ENCODE measurements around the gene CLEC20A. TPM values are rescaled to one million over a fixed set of nuclear protein-coding genes. Genes with fewer than 3 reads are reported as not detected.

Gene CLEC20A
- polyA plus RNA-seq, 1 donor from 2014 or later = 1.8 TPM

DNA sequence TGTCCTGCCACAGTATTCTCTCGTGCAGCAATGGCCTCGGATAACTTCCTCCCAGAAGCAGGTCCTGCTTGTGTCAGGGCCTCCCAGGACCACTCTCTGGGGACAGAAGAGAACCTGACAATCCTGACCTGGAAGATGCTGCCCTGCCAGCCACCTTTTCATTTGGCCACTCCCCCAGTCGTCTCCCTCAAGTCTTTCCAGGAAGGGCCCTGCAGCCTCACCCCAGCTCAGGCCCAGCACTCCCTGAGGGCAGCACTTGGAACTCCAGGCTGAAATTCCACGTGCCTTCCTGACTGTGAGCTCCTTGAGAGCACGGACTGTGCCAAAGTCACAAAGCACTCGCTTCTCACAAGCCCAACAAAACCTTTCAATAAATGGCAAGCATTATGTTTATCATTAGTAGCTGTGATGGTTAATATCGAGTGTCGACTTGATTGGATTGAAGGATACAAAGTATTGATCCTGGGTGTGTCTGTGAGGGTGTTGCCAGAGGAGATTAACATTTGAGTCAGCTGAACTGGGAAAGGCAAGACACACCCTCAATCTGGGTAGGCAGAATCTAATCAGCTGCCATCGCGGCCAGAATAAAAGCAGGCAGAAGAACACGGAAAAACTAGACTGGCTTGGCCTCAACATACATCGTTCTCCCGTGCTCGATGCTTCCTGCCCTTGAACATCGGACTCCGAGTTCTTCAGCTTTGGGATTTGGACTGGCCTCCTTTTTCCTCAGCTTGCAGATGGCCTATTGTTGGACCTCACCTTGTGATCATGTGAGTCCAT, 2.3 kb upstream of the CLEC20A start:
- Mint-ChIP-seq H3K4me3 (no peak overlapping the region), H3K27ac (no peak overlapping the region), H3K27me3 (peaks cover 7% of the 10 kb centered on the region), H3K9me3 (no peaks in the 10 kb centered on the region), H3K4me1 (no peaks in the 10 kb centered on the region), H3K36me3 (no peaks in the 10 kb centered on the region)

DNA sequence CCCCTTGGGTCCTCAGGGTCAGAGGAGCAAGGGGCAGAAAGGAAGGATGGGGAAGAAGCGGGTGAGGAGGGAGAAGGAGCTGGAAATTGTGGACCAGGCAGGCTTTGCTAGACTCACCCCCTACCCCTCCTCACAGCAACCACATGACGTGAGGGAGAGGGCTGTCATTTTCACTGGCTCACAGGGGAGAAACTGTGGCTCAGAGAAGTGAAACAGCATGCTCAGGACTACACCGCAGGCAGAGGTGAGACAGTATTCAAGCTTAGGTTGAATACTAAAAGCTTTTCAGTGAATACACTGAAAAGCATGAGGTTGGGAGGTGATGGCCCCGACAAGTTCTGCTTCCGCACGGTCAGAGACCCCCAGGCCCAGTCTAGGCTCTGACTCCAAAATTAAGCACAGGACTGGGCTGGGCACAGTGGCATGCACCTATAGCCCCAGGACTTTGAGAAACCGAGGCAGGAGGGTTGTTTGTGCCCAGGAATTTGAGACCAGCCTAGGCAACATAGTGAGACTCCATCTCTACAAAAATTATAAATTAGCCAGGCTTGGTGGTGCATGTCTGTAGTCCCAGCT, 1.2 kb upstream of the CLEC20A start:
- Mint-ChIP-seq H3K9me3 (no peaks in the 10 kb centered on the region), H3K4me1 (no peaks in the 10 kb centered on the region), H3K36me3 (peaks cover 1% of the 10 kb centered on the region), H3K27me3 (peaks cover 3% of the 10 kb centered on the region), H3K4me3 (no peak overlapping the region), H3K27ac (no peak overlapping the region)

DNA sequence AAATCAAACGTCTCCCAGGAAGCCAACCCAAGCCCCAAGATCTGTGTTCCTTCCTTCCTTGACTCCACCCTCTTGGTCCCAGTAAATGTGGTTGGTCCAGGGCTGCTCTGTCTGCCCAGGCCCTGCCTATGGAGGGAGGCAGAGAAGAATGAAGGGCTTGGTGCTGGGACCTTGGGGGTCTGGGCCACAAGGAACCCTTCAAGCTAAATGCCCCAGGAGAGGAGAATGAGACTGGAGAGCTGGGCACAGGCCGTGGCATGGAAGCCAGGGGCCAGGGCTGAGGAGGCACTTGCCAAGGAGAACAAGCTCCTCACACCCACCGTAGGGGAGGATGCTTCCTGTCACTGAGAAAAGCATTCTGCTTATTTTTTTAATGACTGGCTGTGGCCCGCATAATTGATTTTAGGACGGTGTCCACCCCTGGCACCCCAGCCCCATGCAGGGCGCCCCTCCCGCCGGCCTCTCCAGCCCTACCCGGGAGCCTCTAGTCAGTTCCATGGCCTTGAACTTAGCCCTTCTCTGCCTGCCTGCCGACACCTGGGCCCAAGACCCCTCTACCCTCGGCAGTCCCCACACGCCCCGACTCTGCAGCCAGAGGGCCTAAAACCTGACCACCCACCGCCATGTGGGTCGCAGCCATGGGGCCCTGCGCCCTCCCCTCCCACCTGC, 889 bp downstream of the CLEC20A start:
- no peak overlapping the region for H3K27ac Mint-ChIP-seq
- no peak overlapping the region for H3K4me3 Mint-ChIP-seq
- no peaks in the 10 kb centered on the region for H3K9me3 Mint-ChIP-seq
- peaks cover 1% of the 10 kb centered on the region for H3K36me3 Mint-ChIP-seq
- peaks cover 2% of the 10 kb centered on the region for H3K27me3 Mint-ChIP-seq
- H3K4me1 Mint-ChIP-seq = no peaks in the 10 kb centered on the region

DNA sequence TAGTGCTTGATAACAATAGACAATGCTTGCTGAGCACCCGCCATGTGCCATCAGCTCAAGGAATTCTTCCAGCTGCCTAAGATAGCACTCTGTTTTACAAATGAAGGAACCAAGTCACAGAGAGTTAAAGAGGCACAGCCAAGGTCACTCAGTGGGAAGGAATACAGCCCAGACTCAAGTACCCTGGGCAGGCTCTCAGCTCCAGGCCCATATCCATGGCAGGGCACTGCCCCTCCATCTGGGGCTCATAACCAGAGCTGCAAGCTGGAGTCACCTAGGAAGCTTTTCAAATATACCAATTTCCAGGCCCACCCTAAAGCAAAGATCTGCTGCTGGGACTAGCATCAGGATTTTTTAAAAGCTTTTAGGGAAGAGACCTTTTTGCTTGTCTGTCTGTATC, 1.6 kb downstream of the CLEC20A start:
- Mint-ChIP-seq H3K27me3 (peaks cover 2% of the 10 kb centered on the region), H3K4me3 (no peak overlapping the region), H3K36me3 (peaks cover 1% of the 10 kb centered on the region), H3K4me1 (no peaks in the 10 kb centered on the region), H3K9me3 (no peaks in the 10 kb centered on the region), H3K27ac (no peak overlapping the region)

DNA sequence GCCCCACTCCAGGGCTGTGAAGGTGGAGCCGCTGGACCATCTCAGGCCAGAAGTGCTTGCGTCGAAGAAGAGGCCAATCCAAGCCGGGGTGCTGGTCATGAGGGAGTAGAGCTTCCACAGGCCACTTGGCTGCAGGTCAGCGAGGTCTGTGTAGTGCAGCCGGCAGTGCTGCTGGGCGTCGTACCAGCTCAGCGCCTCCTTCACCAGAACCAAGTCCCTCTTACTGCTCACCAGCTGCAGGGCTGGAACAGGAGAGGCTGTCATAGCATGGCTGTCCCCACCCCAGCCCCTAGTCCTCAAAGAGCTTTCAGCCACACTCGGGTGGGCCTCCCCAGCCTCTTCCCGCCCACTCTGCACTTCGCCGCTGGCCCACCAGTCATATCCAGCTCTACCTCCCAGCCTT, 2.2 kb downstream of the CLEC20A start:
- Mint-ChIP-seq H3K9me3 (no peaks in the 10 kb centered on the region), H3K27ac (no peak overlapping the region), H3K36me3 (peaks cover 1% of the 10 kb centered on the region), H3K4me3 (no peak overlapping the region), H3K27me3 (peaks cover 2% of the 10 kb centered on the region), H3K4me1 (no peaks in the 10 kb centered on the region)

DNA sequence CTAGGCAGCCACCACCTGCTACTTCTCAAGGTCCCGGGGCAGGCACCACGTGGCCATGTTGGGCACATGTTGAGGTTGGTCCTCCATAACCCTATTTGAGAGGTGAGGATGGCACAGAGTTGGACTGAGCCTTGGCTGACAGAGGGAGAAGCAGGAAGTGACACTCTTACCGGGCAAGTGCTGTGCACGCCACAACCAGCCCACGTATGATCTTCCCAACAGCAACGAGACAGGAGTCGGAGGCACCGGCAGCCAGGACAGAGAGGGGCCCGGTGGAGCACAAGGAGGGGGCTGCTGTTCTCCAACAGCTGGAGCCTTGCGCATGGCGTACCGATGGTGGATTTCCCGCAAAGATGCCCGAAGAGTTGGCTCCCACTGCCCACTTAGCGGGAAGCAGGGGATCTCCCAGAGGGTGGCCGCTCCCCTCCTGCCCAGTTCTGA, 3.4 kb downstream of the CLEC20A start:
- peaks cover 3% of the 10 kb centered on the region for H3K36me3 Mint-ChIP-seq
- no peaks in the 10 kb centered on the region for H3K9me3 Mint-ChIP-seq
- no peaks in the 10 kb centered on the region for H3K4me1 Mint-ChIP-seq
- no peak overlapping the region for H3K27ac Mint-ChIP-seq
- peaks cover 4% of the 10 kb centered on the region for H3K27me3 Mint-ChIP-seq
- no peak overlapping the region for H3K4me3 Mint-ChIP-seq

DNA sequence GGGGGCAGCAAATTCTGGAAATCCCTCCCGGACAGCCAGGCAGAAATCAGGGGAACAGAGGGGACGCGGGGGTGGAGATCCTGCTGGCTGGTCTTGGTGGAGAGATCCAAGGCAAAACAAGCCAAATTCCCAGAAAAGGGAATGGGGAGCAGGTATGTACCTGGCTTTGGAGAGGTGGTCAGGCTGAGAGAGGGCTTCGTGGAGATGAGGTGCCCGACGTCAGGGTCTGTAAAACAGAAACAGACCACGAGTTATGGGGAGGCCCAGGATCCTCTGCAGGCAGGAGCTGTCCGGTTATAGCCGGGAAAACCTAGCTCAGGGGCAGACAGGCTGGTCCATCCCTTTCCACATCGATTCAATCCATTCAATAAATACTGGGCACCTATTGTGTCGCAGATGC, 4.4 kb downstream of the CLEC20A start:
- H3K27me3 Mint-ChIP-seq = peaks cover 4% of the 10 kb centered on the region
- no peak overlapping the region for H3K4me3 Mint-ChIP-seq
- H3K27ac Mint-ChIP-seq = no peak overlapping the region
- H3K36me3 Mint-ChIP-seq = peaks cover 3% of the 10 kb centered on the region
- peaks cover 0 to 3% (median 0%) of the 10 kb centered on the region in 3 donors for H3K4me1 Mint-ChIP-seq
- H3K9me3 Mint-ChIP-seq = no peaks in the 10 kb centered on the region

DNA sequence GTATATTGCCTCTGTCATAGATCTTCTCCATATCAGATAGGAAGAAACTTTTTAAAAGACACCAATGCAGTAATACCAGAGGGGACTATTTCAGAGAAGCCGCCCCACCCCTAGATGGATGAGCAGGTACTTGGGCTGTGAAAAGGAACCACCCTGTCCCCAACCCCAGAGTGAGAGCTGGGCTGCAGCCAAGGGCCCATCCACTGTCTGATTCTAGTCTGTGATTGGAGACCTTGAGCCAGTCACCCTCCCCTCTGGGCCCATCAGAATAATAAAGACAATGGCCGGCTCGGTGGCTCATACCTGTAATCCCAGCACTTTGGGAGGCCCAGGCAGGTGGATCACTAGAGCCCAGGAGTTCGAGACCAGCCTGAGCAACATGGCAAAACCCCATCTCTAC, 5.0 kb downstream of the CLEC20A start:
- Mint-ChIP-seq H3K4me3 (no peak overlapping the region), H3K36me3 (peaks cover 3% of the 10 kb centered on the region), H3K27ac (no peak overlapping the region), H3K27me3 (peaks cover 4% of the 10 kb centered on the region), H3K4me1 (peaks cover 0 to 5% (median 3%) of the 10 kb centered on the region in 3 donors), H3K9me3 (no peaks in the 10 kb centered on the region)

DNA sequence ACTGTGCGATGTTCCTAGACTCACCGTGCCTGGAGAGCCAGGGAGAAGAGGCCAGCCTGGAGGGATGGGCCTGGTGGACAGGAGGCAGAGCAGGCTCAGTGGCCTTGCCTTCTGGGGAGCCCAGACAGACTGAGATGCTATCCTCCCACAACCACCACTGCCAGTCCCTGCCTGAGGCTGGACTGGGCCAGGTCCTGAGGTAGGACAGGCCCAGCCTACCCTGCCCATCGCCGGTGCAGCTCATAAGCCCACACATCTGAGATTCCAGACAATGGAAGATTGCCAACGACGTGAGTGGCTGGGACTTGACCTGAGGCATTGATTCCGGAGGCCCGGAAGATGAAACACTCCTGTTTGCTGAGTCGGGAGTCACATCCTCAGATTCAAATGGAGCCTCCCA, 5.8 kb downstream of the CLEC20A start:
- H3K27me3 Mint-ChIP-seq = peaks cover 4% of the 10 kb centered on the region
- H3K9me3 Mint-ChIP-seq = no peaks in the 10 kb centered on the region
- H3K4me3 Mint-ChIP-seq = no peak overlapping the region
- H3K27ac Mint-ChIP-seq = no peak overlapping the region
- peaks cover 3% of the 10 kb centered on the region for H3K36me3 Mint-ChIP-seq
- peaks cover 0 to 5% (median 4%) of the 10 kb centered on the region in 3 donors for H3K4me1 Mint-ChIP-seq

DNA sequence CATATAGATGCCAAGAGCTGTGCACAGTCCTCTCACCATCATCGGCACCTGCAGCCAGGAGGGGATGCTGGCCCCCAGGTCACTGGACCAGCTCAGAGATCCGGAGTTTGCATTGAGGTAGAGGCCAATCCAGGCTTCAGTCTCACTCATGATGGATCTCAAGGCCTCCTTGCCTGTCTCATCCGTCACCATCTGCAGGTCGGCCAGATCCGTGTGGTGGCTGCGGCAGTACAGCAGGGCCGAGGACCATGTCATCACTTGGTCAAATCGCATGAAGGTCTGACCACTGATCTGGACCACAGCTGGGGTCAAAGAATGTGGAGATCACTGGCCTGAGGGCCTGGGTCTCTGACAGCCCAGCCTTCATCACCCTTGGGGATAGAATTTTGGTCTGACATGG, 6.6 kb downstream of the CLEC20A start:
- peaks cover 3% of the 10 kb centered on the region for H3K36me3 Mint-ChIP-seq
- H3K27ac Mint-ChIP-seq = no peak overlapping the region
- H3K9me3 Mint-ChIP-seq = no peaks in the 10 kb centered on the region
- no peak overlapping the region for H3K4me3 Mint-ChIP-seq
- H3K27me3 Mint-ChIP-seq = peaks cover 2% of the 10 kb centered on the region
- H3K4me1 Mint-ChIP-seq = peaks cover 7 to 13% (median 10%) of the 10 kb centered on the region in 3 donors

DNA sequence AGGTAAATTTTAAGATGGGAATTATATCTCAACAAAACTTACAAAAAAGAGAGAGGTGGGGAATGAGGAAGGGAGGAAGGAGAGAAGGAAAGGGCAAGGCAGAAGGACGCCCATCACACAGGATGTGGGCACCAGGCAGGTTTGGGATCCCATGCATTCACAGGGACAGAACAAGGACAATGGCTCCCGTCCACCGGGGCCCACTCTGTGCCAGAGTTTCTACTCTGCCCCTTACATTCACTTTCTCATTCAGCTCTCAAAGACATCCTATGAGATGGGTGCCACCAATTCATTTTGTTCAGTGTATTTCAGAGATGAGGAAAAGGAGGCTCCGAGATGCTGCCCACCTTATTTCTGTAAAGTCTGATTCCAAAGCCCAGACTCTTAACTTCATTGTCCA, 7.4 kb downstream of the CLEC20A start:
- H3K27ac Mint-ChIP-seq = no peak overlapping the region
- peaks cover 7 to 18% (median 10%) of the 10 kb centered on the region in 3 donors for H3K4me1 Mint-ChIP-seq
- no peaks in the 10 kb centered on the region for H3K9me3 Mint-ChIP-seq
- peaks cover 2% of the 10 kb centered on the region for H3K27me3 Mint-ChIP-seq
- no peak overlapping the region for H3K4me3 Mint-ChIP-seq
- H3K36me3 Mint-ChIP-seq = peaks cover 3% of the 10 kb centered on the region

DNA sequence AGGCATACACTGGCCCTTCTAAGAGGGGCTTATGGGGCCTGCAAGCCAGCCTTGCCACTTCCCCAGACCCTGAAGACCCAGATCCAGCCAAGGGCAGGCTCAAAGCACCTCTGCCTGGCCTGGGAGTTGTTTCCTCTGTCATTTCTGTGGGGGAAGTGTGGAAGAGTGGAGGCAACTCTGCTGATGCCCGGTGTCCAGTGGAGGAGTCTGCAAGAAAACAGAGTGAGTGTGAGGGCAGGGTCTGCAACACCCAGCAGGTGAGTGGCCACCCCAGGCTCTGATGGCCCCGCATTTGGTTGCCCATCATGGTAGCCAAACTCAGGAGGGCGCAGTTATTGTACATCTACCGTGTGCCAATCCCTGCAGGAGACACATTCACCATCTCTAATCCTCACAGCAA, 8.4 kb downstream of the CLEC20A start:
- Mint-ChIP-seq H3K36me3 (peaks cover 5% of the 10 kb centered on the region), H3K4me3 (peak overlapping the region in 1 of 4 donors; percentile 30), H3K9me3 (no peaks in the 10 kb centered on the region), H3K27me3 (peaks cover 3% of the 10 kb centered on the region), H3K27ac (peak overlapping the region in 1 of 3 donors; percentile 70), H3K4me1 (peaks cover 7 to 18% (median 10%) of the 10 kb centered on the region in 3 donors)

DNA sequence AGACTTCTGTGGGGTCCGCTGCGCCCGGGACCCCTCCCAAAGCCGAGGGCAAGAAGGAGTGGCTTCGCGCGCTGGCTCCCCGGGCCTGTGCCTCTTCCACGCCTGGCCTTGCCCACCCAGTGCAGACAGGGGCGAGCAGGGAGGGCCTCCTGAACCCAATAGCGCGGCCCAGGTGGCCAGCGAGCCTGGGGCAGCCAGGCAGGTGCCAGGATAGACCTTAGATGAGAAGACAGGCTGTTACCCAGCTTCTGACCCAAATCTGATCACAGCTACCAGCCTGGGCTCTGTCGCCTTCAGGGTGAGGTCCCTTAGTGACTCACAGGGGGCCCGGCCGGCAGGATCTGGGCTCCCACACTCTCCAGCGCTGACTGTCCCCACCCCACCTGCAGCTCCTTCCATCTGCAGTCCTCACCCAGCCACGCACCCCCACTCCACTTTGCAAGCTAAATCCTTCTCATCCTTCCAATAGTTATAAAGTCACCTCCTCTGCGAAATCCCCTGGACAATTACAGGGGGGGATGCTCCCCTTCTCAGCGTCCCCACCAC, 9.6 kb downstream of the CLEC20A start:
- Mint-ChIP-seq H3K9me3 (no peaks in the 10 kb centered on the region), H3K4me1 (peaks cover 7 to 18% (median 10%) of the 10 kb centered on the region in 3 donors), H3K4me3 (peak overlapping the region; percentile 37 to 88 (median 68)), H3K27me3 (peaks cover 3% of the 10 kb centered on the region), H3K27ac (peak overlapping the region; percentile 64 to 97 (median 70)), H3K36me3 (peaks cover 4% of the 10 kb centered on the region)

DNA sequence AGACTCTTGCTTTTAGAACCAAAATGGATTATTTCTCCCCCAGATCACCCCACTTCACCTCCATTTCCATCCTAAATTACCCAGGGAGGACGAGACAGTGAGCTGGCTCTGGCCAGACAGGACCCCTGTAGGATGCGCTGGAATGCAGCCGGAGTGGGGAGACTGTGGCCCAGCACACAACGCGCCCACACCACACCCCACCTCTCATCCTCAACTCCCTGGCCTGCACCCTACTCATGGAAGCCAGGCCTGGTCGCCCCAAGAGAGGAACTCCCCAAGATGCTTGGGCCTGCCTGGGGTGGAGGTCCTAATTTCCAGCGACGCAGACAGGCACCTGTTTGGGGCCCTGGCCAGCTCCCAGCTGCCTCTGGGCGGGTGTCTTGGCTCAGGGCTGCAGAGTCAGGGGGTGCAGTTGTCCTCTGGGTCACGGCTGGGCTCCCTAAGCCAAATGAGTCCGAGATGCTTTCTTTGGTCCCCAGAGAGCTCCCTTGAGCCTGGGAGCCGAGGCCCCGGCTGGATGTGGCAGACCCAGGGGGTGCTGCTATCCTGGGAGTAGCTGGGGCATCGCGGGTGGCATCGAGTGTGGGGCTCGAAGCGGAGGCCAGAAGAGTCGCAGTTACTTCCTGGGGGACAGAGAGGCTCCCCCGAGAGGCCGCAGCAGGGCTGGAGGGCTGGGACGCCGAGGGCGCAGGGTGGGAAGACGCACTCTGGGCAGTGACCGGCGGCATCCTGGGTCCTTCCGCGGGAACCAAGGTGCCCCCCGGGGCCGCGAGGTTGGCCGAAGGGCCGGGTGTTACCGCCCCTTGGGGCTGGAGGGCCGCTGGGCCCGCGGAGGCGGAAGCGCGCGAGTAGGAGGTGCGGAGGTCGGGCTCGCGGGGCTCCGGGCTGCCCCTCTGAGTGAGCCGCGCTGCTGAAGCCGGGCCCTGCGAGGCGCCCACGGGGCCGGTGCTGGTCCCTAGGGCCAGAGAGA, 10.4 kb downstream of the CLEC20A start:
- Mint-ChIP-seq H3K27me3 (peaks cover 3% of the 10 kb centered on the region), H3K4me3 (peak overlapping the region; percentile 2 to 88 (median 27)), H3K27ac (peak overlapping the region in 1 of 3 donors; percentile 97)

More for the DNA sequence above, 10.4 kb downstream of the CLEC20A start:
- H3K9me3 Mint-ChIP-seq = no peaks in the 10 kb centered on the region
- H3K36me3 Mint-ChIP-seq = peaks cover 4% of the 10 kb centered on the region
- peaks cover 7 to 18% (median 10%) of the 10 kb centered on the region in 3 donors for H3K4me1 Mint-ChIP-seq

All from IgD-negative memory B cell (primary cell).